GM10847 (cell line): ENCODE data around the gene GALNT10.

Experiments used
- POLR2A ChIP-seq: IDR thresholded peaks from 2 replicates; pipeline ENCODE4 v1.6.1; 2011; ENCODE audit not compliant: insufficient read length; ENCODE audit errors: extremely low read depth

GALNT10 gene

DNA sequence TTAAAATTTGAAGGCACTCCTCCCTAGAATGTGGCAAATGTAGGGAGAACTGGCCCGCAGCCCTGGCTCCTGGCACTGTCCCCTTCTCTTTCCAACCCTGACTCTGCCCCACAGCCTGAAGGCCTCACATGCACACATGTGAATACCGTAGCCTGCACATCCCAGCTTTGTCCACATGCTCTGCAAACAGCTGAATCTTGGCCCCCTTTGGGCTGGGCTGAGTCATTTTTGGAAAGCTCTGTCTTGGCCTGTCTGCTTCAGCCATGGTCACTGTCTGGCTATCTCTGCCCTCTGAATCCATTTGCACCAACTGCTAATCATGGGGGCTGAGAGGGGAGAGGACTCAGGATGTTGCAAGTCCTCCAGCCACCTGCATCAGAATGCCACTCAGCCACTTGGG, 22.1 kb upstream of the GALNT10 start:
- TF ChIP-seq POLR2A = no peak

DNA sequence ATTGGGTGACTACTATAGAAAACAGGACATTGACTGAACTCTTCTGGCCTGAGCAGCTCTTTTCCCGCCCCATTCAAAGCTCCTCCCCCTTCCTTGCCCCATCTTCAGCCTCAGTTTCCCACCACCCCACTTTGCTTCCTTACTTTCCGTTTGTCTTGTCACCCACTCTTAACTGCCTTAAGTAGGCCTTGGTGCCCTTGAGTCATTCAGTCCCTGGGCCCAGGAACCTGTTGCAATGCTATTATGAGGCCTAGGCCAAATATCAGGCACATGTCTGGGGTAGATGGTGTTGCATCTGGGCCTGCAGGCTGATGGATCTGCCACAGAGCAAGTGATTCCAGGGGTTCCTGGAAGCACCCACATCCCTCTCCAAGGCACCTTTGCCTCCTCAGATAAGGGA, 17.7 kb upstream of the GALNT10 start:
- no peak for TF ChIP-seq POLR2A

GRCh38 chr5:154174091-154174490, 16.4 kb upstream of the GALNT10 start:
- no peak for TF ChIP-seq POLR2A

DNA sequence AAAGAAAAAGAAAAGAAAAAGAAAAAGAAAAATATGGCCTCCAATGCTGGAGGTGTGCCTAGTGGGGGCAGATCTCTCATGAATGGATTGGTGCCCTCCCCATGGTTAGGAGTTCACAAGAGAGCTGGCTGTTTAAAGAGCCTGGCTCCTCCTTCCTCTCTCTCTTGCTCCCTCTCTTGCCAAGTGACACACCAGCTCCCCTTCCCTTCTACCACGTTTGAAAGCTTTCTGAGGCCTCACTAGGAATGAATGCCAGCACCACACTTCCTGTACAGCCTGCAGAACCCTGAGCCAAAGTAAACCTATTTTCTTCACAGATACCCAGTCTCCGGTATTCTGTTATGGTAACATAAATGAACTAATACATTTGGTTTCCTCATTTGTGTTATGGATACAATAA, 14.4 kb upstream of the GALNT10 start:
- no peak for TF ChIP-seq POLR2A

- no peak for TF ChIP-seq POLR2A
Observed at GRCh38 chr5:154178661-154179060, 11.9 kb upstream of the GALNT10 start.

- TF ChIP-seq POLR2A = no peak
Observed at GRCh38 chr5:154179846-154180710, 10.5 kb upstream of the GALNT10 start.

GRCh38 chr5:154181161-154181560, 9.4 kb upstream of the GALNT10 start:
- TF ChIP-seq POLR2A = no peak

- TF ChIP-seq POLR2A = no peak
Observed at GRCh38 chr5:154189256-154189818, 1.2 kb upstream of the GALNT10 start.

GRCh38 chr5:154189819-154190594, 526 bp upstream of the GALNT10 start:
- TF ChIP-seq POLR2A = peak; percentile 21

GRCh38 chr5:154191467-154192261, 1.1 kb downstream of the GALNT10 start:
- TF ChIP-seq POLR2A = no peak

- no peak for TF ChIP-seq POLR2A
Observed at GRCh38 chr5:154193283-154193682, 2.8 kb downstream of the GALNT10 start.

DNA sequence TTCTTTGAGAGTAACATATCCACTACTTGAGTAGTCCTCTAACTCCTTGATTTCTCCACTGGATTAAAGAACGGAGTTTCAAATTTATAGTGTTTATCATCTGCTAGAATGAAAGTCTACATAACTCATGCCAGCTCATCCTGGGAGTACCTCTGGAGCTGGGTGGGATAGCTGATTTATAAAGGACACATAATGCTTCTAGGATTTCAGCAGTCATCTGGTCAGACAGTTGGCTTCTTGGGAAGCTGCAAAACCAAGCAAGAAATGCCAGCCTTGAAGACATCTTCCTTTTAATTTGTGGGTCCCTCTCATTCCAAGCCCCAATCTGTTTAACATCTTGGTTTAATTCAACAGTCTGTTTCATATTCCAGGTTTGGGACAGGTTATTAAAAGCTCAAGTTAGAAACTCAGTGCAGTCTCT, 3.2 kb downstream of the GALNT10 start:
- TF ChIP-seq POLR2A = no peak

DNA sequence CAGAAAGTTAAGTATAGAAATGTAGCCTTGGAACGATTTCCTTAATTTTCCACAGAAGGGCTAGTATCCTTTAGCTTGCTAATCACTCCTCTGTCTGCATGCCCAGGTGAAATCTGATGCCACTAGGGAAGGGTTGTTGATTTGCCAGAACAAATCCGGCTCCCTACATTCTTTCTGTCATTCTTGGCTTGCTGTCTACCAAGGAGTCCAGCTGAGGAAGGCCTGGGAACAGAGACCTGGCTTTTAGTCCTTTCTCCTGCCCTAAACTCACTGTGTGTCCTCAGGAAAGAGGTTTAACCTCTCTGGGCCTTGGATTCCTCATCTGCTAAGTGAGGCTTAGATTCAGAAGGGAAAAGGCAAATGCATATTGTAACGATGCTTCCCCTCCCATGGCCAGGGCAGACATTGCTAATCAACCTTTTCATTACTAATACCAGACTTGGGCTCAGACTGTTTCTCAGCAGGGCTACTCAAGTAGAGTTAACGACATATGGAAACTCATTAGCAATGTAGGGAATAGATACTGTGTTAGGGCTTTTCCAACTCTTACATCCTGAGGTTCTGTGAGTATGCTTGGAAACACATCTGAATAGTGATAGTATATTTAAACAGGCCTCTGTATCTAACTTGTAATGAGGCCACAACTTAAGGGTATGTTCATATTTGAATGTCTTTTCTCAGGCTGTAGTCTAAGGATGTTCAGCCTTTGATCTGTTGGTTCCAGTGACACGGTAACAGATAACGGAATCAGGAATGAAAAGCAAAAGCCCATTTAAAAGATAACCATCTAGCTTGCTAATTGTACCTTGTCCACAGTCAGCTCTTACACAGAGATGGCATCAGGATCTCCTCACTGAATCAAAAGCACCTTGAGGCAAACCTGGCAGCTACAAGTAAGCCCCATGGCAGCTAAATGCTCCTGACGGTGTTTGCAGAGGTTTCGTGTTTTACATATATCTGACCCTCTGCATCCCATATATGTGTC, 4.1 kb downstream of the GALNT10 start:
- TF ChIP-seq POLR2A = no peak

- no peak for TF ChIP-seq POLR2A
Observed at GRCh38 chr5:154196281-154196680, 5.7 kb downstream of the GALNT10 start.
